Mucosa of descending colon (tissue), 3 donors: ENCODE measurements around the gene ROCK1. TPM values are rescaled to one million over a fixed set of nuclear protein-coding genes. Genes with fewer than 3 reads are reported as not detected.

Source experiments
- ATAC-seq: fragments of 200-7000 bp; cut with Tn5 transposase; one replicate; pipeline ENCODE4 v1.9.1; 2020; ENCODE audit warnings: mild to moderate bottlenecking, moderate library complexity
- DNase-seq, 3 donors: peaks; one replicate each; pipeline ENCODE4 v3.0.0-alpha.2; 2020
- H3K36me3 ChIP-seq: fragments of 200-600 bp; one replicate; pipeline ENCODE4 v1.8.0; 2021; ENCODE audit warnings: low read depth, mild to moderate bottlenecking
- H3K4me1 ChIP-seq: fragments of 200-600 bp; one replicate; pipeline ENCODE4 v1.8.0; 2021; ENCODE audit warnings: low read depth, mild to moderate bottlenecking
- H3K4me3 ChIP-seq: fragments of 200-600 bp; one replicate; pipeline ENCODE4 v1.8.0; 2021; ENCODE audit warnings: mild to moderate bottlenecking
- H3K9me3 ChIP-seq: fragments of 200-600 bp; one replicate; pipeline ENCODE4 v1.8.0; 2021; ENCODE audit warnings: mild to moderate bottlenecking
- intact Hi-C, 2 donors: fragments of 100-400 bp; cut with DNase I in 1 of 2; cut with micrococcal nuclease in 1 of 2; formaldehyde crosslinking; loops; one replicate each; pipeline versions ENCODE4 v1.11.0 to v1.11.1; 2022; cut with DNase I, micrococcal nuclease
- total RNA-seq, 3 donors: library from RNA; stranded (reverse); fragmentation: NEBNext Ultra II Directional in 2 of 3; extraction: Animal tissue kit (Norgen Biotek cat#: 25700) in 2 of 3; gene quantifications; one replicate each; pipeline versions ENCODE4 v1.2.1 to v1.2.4, GENCODE V29; 2021 to 2023
- TF ChIP-seq, protein P1 (sequence below): fragments of 200-600 bp; IDR thresholded peaks from one replicate; pipeline ENCODE4 v1.8.0; 2022; ENCODE audit warnings: antibody characterized with exemption, mild to moderate bottlenecking
- donor health status: DM: no; HTN: no; CAD: no; lungs with moderate emphysema.
- donor health status: DM: no; HTN: no; CAD: no.
- donor health status: DM: no; HTN: yes; CAD: no.

Gene ROCK1
- total RNA-seq, 3 donors from 2014 or later: 33.0 to 57.3 (median 34.1) TPM

DNA sequence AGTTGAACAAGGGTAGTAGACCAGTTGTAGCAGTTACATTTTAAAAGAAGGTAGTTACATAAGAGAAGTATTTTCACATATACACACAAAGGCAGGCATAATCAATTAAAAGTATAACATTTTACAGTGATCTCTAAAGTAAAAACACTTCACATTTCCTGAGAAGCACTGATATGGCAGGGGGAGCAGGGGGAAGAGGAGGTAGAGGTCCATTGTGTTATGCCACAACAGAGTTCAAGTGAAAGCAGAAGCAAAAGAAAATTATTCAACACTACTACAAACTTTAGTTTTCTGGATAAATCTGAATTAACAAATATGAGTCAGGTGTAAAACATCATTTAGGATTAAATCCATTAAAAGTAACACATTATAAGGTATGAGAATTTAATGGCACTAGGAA lies 38.4 kb downstream of the ROCK1 start:
- peaks cover 18% of the 10 kb centered on the region for H3K4me1 ChIP-seq
- no peak overlapping the region for H3K4me3 ChIP-seq
- TF ChIP-seq, protein P1, sequence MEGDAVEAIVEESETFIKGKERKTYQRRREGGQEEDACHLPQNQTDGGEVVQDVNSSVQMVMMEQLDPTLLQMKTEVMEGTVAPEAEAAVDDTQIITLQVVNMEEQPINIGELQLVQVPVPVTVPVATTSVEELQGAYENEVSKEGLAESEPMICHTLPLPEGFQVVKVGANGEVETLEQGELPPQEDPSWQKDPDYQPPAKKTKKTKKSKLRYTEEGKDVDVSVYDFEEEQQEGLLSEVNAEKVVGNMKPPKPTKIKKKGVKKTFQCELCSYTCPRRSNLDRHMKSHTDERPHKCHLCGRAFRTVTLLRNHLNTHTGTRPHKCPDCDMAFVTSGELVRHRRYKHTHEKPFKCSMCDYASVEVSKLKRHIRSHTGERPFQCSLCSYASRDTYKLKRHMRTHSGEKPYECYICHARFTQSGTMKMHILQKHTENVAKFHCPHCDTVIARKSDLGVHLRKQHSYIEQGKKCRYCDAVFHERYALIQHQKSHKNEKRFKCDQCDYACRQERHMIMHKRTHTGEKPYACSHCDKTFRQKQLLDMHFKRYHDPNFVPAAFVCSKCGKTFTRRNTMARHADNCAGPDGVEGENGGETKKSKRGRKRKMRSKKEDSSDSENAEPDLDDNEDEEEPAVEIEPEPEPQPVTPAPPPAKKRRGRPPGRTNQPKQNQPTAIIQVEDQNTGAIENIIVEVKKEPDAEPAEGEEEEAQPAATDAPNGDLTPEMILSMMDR: no peak
- H3K9me3 ChIP-seq: no peaks in the 10 kb centered on the region
- H3K36me3 ChIP-seq: no peaks in the 10 kb centered on the region
- ATAC-seq (no peak), DNase-seq (no peak)
- intact Hi-C loops: no loop called here

- DNase-seq: no peak
- ATAC-seq: no peak
- peaks cover 13% of the 10 kb centered on the region for H3K4me1 ChIP-seq
- no peaks in the 10 kb centered on the region for H3K9me3 ChIP-seq
- intact Hi-C loops: no loop called here
- H3K4me3 ChIP-seq: no peak overlapping the region
- TF ChIP-seq, protein P1: no peak
- H3K36me3 ChIP-seq: no peaks in the 10 kb centered on the region
These were observed 40.5 kb downstream of the ROCK1 start for GRCh38 chr18:21071071-21071470.

DNA sequence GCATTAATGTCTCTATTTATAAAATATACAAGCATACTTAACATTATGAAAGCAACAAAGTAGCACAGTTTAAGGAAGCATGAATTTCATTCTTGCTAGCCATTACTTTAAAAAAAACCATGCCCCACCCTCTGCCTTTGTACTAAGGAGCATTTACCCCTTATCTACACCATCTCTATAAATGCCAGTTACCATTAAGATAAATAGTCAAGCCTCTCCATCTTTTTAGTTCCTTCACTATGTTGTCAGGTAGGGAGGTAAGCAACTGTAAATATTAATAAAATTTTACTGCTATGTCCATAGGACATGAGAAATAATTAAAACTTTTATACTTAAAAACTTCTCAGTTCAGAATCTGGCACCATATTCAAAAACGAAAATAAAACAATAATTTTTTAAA lies 42.1 kb downstream of the ROCK1 start:
- H3K4me3 ChIP-seq: no peak overlapping the region
- H3K9me3 ChIP-seq: no peaks in the 10 kb centered on the region
- DNase-seq (no peak), ATAC-seq (no peak)
- TF ChIP-seq, protein P1: no peak
- H3K4me1 ChIP-seq: peaks cover 3% of the 10 kb centered on the region
- H3K36me3 ChIP-seq: no peaks in the 10 kb centered on the region
- intact Hi-C loops: no loop called here

GRCh38 chr18:21064347-21064746 lies 47.3 kb downstream of the ROCK1 start:
- DNase-seq (no peak), ATAC-seq (no peak)
- Histone ChIP-seq H3K4me1 (no peaks in the 10 kb centered on the region), H3K4me3 (no peak overlapping the region), H3K36me3 (no peaks in the 10 kb centered on the region), H3K9me3 (no peaks in the 10 kb centered on the region)
- intact Hi-C loops: no loop called here
- TF ChIP-seq, protein P1: no peak

DNA sequence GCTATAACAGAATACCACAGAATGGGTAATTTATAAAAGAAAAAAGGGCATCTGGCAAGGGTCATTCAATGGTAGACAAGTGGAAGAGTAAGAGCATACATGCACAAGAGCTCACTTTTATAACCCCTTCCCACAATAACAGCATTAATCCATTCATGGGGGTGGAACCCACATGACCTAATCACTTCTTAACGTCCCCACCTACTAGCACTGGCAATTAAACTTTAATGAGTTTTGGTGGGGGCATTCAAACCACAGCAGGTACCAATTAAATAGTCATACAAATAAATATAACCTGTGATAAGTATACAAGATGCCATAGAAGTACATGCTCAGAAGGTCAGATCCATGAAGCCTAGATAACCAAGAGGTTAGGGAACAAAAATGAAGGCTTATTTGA lies 48.6 kb downstream of the ROCK1 start:
- Histone ChIP-seq H3K36me3 (no peaks in the 10 kb centered on the region), H3K4me3 (no peak overlapping the region), H3K9me3 (no peaks in the 10 kb centered on the region), H3K4me1 (no peaks in the 10 kb centered on the region)
- ATAC-seq (no peak), DNase-seq (no peak)
- intact Hi-C loops: no loop called here
- TF ChIP-seq, protein P1: no peak

DNA sequence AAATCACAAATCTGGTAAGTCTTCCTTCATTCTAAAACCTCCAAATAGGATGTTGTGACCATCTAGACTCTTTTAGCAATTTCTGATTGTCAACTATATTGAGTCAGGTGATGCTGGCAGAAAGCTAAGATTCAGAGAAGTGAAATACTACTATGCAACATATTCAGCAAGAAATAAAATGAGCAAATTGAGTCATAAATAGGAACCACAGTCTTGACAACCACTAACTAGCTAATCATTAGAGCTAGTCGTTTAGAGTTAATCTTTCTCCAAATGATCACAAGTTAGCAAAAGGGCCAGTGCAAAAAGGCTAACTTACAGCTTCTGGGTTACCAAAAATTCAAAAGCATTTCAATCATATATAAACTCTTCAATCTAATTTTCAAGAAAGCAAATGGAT lies 54.5 kb downstream of the ROCK1 start:
- no peak for DNase-seq
- H3K4me3 ChIP-seq: no peak overlapping the region
- no peaks in the 10 kb centered on the region for H3K4me1 ChIP-seq
- no peaks in the 10 kb centered on the region for H3K9me3 ChIP-seq
- TF ChIP-seq, protein P1: no peak
- no peak for ATAC-seq
- H3K36me3 ChIP-seq: no peaks in the 10 kb centered on the region
- intact Hi-C loops: no loop called here
